Loucy (cell line): Measurements from ENCODE around the gene GPR39.

Experiments used
- CTCF ChIP-seq: fragments of 200-600 bp; sonication (generic); conservative IDR thresholded peaks from 2 replicates; pipeline ENCODE4 v1.5.1; 2014; ENCODE audit warnings: mild to moderate bottlenecking, antibody characterized with exemption, low read length
- EZH2phosphoT487 ChIP-seq: fragments of 200-600 bp; IDR thresholded peaks from 2 replicates; pipeline ENCODE4 v1.6.1; 2018; ENCODE audit warnings: antibody characterized with exemption, mild to moderate bottlenecking, moderate library complexity, borderline replicate concordance

- TF ChIP-seq CTCF = no peak
- no peak for TF ChIP-seq EZH2phosphoT487
Measured at GRCh38 chr2:132641819-132642218, 225.2 kb downstream of the GPR39 start.
